GM12878 (cell line): ENCODE data around the gene SNRNP200. TPM values are rescaled to one million over a fixed set of nuclear protein-coding genes. Genes with fewer than 3 reads are reported as not detected.

Experiments used
- ASH2L ChIP-seq: fragments of 300-600, 200-600 bp; sonication (generic); IDR thresholded peaks from 2 replicates; pipeline ENCODE4 v1.6.1; 2017; ENCODE audit warnings: low read depth, mild to moderate bottlenecking, borderline replicate concordance
- BACH1 ChIP-seq: fragments of 450-650 bp; IDR thresholded peaks from 2 replicates; pipeline ENCODE4 v1.6.1; 2017; ENCODE audit warnings: mild to moderate bottlenecking, borderline replicate concordance
- CHD1 ChIP-seq: IDR thresholded peaks from 2 replicates; pipeline ENCODE4 v1.6.1; 2012; ENCODE audit warnings: low read depth, low read length, improper control_type of control experiment
- CHD2 ChIP-seq: IDR thresholded peaks from 2 replicates; pipeline ENCODE4 v1.6.1; 2011; ENCODE audit warnings: low read depth, low read length, improper control_type of control experiment, borderline replicate concordance
- EZH2 ChIP-seq: IDR thresholded peaks from 2 replicates; pipeline ENCODE4 v1.6.1; 2012; ENCODE audit warnings: low read depth, mild to moderate bottlenecking, control low read depth, inconsistent platforms, low read length, borderline replicate concordance; ENCODE audit not compliant: control insufficient read depth
- FOXK2 ChIP-seq: fragments of 450-650 bp; IDR thresholded peaks from 2 replicates; pipeline ENCODE4 v1.6.1; 2017; ENCODE audit warnings: mild to moderate bottlenecking, moderate library complexity
- HDAC6 ChIP-seq: fragments of 200-600 bp; sonication (generic); IDR thresholded peaks from one replicate; pipeline ENCODE4 v1.8.0; 2017; ENCODE audit warnings: antibody characterized with exemption; ENCODE audit not compliant: unreplicated experiment
- IRF4 ChIP-seq: IDR thresholded peaks from 2 replicates; pipeline ENCODE4 v1.6.1; 2011; ENCODE audit warnings: low read depth, low read length
- MEF2A ChIP-seq: IDR thresholded peaks from 2 replicates; pipeline ENCODE4 v1.6.1; 2011; ENCODE audit warnings: low read depth, mild to moderate bottlenecking, low read length, moderate library complexity; ENCODE audit not compliant: insufficient read depth
- MYC ChIP-seq: IDR thresholded peaks from 2 replicates; pipeline ENCODE4 v1.6.1; 2011; ENCODE audit warnings: mild to moderate bottlenecking, low read length, moderate library complexity, inconsistent platforms; ENCODE audit not compliant: insufficient read depth, insufficient replicate concordance, insufficient read length, severe bottlenecking
- NFIC ChIP-seq: IDR thresholded peaks from 2 replicates; pipeline ENCODE4 v1.6.1; 2012; ENCODE audit warnings: low read depth, mild to moderate bottlenecking, inconsistent platforms, low read length, moderate library complexity
- NFXL1 ChIP-seq: fragments of 450-650 bp; IDR thresholded peaks from 2 replicates; pipeline ENCODE4 v1.6.1; 2017; ENCODE audit warnings: antibody characterized with exemption, mild to moderate bottlenecking, borderline replicate concordance
- RAD21 ChIP-seq: IDR thresholded peaks from 2 replicates; pipeline ENCODE4 v1.6.1; 2011; ENCODE audit warnings: mild to moderate bottlenecking, low read depth, low read length, moderate library complexity; ENCODE audit not compliant: insufficient read depth
- RBBP5 ChIP-seq: fragments of 200-600 bp; sonication (generic); conservative IDR thresholded peaks from 2 replicates; pipeline ENCODE4 v1.6.1; 2016
- RFX5 ChIP-seq: IDR thresholded peaks from 2 replicates; pipeline ENCODE4 v1.6.1; 2011; ENCODE audit warnings: low read depth, low read length, improper control_type of control experiment
- SMAD5 ChIP-seq: IDR thresholded peaks from 2 replicates; pipeline ENCODE4 v1.6.1; 2016; ENCODE audit warnings: antibody characterized with exemption, low read depth
- SMARCA5 ChIP-seq: fragments of 450-650 bp; IDR thresholded peaks from 2 replicates; pipeline ENCODE4 v1.6.1; 2017; ENCODE audit warnings: mild to moderate bottlenecking
- SPI1 ChIP-seq: IDR thresholded peaks from 2 replicates; pipeline ENCODE4 v1.6.1; 2011; ENCODE audit warnings: low read depth, mild to moderate bottlenecking, low read length, moderate library complexity, borderline replicate concordance; ENCODE audit not compliant: insufficient read depth
- TBL1XR1 ChIP-seq: IDR thresholded peaks from 2 replicates; pipeline ENCODE4 v1.6.1; 2012; ENCODE audit warnings: low read depth, low read length, improper control_type of control experiment
- TCF7 ChIP-seq: IDR thresholded peaks from 2 replicates; pipeline ENCODE4 v1.6.1; 2014; ENCODE audit warnings: antibody characterized with exemption, borderline replicate concordance
- YY1 ChIP-seq: IDR thresholded peaks from 2 replicates; pipeline ENCODE4 v1.6.1; 2011; ENCODE audit warnings: low read depth, mild to moderate bottlenecking, low read length
- polyA plus RNA-seq, 11 experiments: library from polyadenylated mRNA; depleted of rRNA in 4 of 11; unstranded in 6 of 11; stranded (reverse) in 5 of 11; fragments of >200 nt; fragmentation: Nextera tagmentation in 4 of 11; fragmentation: Illumina TruSeq in 1 of 11; extraction: Ambion mirVana in 4 of 11; extraction: Trizol in 1 of 11; gene quantifications; 1 replicate in 1 of 11; 2 replicates in 10 of 11; pipeline versions ENCODE4 v1.2.1 to v1.2.3, GENCODE V29; 2011 to 2016; ENCODE audit warnings: inconsistent platforms in 2 of 11, missing spikeins in 2 of 11, low read depth in 1 of 11
- total RNA-seq, 4 experiments: library from RNA; depleted of rRNA in 3 of 4; stranded (reverse); fragments of >200 nt in 3 of 4; fragmentation: Illumina TruSeq in 1 of 4; extraction: Trizol in 1 of 4; gene quantifications; 2 replicates each; pipeline versions ENCODE4 v1.2.1 to v1.2.3, GENCODE V29; 2013 to 2021
- TF ChIP-seq, protein P1 (sequence below): fragments of 450-650 bp; IDR thresholded peaks from 2 replicates; pipeline ENCODE4 v1.6.1; 2017; ENCODE audit warnings: low read depth, mild to moderate bottlenecking, moderate library complexity
- TF ChIP-seq, protein P2 (sequence below): IDR thresholded peaks from 2 replicates; pipeline ENCODE4 v1.6.1; 2012; ENCODE audit warnings: mild to moderate bottlenecking, low read depth, low read length
- TF ChIP-seq, protein P3 (sequence below): fragments of 150-350 bp; IDR thresholded peaks from 2 replicates; pipeline ENCODE4 v1.6.1; 2014; ENCODE audit warnings: mild to moderate bottlenecking, low read depth, low read length

SNRNP200 gene
- total and polyA plus RNA-seq, 10 of the 15 experiments (the other 5 are each of a cell fraction or from before 2014, with no cell fraction given), result 59.2 to 176 (median 106) TPM

DNA sequence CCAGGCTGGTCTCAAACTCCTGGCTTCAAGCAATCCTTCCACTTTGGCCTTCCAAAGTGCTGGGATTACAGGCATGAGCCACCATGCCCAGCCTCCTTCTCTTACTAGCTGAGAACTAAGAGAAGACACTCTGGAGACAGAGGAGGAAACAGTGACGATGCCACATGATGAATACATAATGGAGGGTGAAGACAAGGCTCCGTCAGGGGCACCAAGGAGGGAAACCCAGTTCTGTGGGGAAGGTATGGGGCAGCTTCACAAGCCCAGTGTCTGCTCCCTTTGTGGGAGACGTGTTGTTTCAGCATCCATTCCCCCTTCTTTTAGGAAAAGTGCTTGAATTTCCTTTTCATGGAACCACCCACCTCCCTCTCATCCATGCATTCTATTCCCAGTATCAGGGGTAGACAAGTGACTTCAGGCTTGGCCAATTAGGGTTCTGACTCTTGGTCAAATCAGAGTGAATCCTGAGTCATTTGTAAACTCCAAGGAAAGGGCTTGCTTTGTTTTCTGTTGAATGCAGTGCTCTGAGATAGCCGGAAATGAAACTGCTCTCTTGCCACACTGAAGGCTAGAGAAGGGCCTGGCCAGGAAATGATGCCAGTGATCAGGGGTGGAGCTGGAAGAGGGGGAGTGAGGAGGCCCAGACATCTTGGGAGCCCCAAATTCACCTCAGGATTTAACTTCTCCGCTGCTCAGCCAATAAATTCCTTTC is 63.3 kb downstream of the SNRNP200 start (continued):
- TF ChIP-seq RFX5 (no peak), RAD21 (0 out of 2 replicates have a peak, but pooled peaks have one; percentile 17), EZH2 (no peak), NFXL1 (no peak), TBL1XR1 (peak; percentile 46; the same call in 1 of the 2 replicates), IRF4 (peak; percentile 88), BACH1 (0 out of 2 replicates have a peak, but pooled peaks have one; percentile 57), YY1 (peak; percentile 51), ASH2L (no peak), FOXK2 (no peak), SPI1 (peak; percentile 34; the same call in 1 of the 2 replicates), SMAD5 (no peak), MYC (no peak), CHD1 (no peak), TCF7 (no peak), RBBP5 (no peak), NFIC (peak; percentile 67; the same call in 1 of the 2 replicates), MEF2A (no peak), SMARCA5 (peak; percentile 70; the same call in 1 of the 2 replicates), HDAC6 (no peak), CHD2 (no peak)
- TF ChIP-seq, protein P1, sequence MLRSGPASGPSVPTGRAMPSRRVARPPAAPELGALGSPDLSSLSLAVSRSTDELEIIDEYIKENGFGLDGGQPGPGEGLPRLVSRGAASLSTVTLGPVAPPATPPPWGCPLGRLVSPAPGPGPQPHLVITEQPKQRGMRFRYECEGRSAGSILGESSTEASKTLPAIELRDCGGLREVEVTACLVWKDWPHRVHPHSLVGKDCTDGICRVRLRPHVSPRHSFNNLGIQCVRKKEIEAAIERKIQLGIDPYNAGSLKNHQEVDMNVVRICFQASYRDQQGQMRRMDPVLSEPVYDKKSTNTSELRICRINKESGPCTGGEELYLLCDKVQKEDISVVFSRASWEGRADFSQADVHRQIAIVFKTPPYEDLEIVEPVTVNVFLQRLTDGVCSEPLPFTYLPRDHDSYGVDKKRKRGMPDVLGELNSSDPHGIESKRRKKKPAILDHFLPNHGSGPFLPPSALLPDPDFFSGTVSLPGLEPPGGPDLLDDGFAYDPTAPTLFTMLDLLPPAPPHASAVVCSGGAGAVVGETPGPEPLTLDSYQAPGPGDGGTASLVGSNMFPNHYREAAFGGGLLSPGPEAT, result peak; percentile 65
- TF ChIP-seq, protein P2, sequence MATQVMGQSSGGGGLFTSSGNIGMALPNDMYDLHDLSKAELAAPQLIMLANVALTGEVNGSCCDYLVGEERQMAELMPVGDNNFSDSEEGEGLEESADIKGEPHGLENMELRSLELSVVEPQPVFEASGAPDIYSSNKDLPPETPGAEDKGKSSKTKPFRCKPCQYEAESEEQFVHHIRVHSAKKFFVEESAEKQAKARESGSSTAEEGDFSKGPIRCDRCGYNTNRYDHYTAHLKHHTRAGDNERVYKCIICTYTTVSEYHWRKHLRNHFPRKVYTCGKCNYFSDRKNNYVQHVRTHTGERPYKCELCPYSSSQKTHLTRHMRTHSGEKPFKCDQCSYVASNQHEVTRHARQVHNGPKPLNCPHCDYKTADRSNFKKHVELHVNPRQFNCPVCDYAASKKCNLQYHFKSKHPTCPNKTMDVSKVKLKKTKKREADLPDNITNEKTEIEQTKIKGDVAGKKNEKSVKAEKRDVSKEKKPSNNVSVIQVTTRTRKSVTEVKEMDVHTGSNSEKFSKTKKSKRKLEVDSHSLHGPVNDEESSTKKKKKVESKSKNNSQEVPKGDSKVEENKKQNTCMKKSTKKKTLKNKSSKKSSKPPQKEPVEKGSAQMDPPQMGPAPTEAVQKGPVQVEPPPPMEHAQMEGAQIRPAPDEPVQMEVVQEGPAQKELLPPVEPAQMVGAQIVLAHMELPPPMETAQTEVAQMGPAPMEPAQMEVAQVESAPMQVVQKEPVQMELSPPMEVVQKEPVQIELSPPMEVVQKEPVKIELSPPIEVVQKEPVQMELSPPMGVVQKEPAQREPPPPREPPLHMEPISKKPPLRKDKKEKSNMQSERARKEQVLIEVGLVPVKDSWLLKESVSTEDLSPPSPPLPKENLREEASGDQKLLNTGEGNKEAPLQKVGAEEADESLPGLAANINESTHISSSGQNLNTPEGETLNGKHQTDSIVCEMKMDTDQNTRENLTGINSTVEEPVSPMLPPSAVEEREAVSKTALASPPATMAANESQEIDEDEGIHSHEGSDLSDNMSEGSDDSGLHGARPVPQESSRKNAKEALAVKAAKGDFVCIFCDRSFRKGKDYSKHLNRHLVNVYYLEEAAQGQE, result no peak
- TF ChIP-seq, protein P3, sequence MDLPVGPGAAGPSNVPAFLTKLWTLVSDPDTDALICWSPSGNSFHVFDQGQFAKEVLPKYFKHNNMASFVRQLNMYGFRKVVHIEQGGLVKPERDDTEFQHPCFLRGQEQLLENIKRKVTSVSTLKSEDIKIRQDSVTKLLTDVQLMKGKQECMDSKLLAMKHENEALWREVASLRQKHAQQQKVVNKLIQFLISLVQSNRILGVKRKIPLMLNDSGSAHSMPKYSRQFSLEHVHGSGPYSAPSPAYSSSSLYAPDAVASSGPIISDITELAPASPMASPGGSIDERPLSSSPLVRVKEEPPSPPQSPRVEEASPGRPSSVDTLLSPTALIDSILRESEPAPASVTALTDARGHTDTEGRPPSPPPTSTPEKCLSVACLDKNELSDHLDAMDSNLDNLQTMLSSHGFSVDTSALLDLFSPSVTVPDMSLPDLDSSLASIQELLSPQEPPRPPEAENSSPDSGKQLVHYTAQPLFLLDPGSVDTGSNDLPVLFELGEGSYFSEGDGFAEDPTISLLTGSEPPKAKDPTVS, result no peak
